Natural killer cell (primary cell): ENCODE data around the gene FOXP1. TPM values are rescaled to one million over a fixed set of nuclear protein-coding genes. Genes with fewer than 3 reads are reported as not detected.

Experiments used
- ATAC-seq, 3 donors: fragments of 150-1000 bp in 2 of 3; fragments of 200-7000 bp in 1 of 3; cut with Tn5 transposase; 1 replicate in 1 of 3; 2 replicates in 2 of 3; pipeline ENCODE4 v1.10.0; 2021; ENCODE audit warnings: mild to moderate bottlenecking in 2 of 3, moderate library complexity in 2 of 3
- DNase-seq, 2 donors: peaks; one replicate each; pipeline versions ENCODE4 v3.0.0 to v3.0.0-alpha.2; 2013 to 2021; ENCODE audit warnings: mixed read lengths in 1 of 2
- H3K27ac ChIP-seq: one replicate; pipeline ENCODE4 v1.5.1; 2013; ENCODE audit warnings: mild to moderate bottlenecking, low read length
- H3K27me3 ChIP-seq: one replicate; pipeline ENCODE4 v1.6.1; 2013; ENCODE audit warnings: low read length; ENCODE audit not compliant: control insufficient read depth, insufficient read depth
- H3K36me3 ChIP-seq: one replicate; pipeline ENCODE4 v1.6.1; 2013; ENCODE audit warnings: low read length; ENCODE audit not compliant: control insufficient read depth, insufficient read depth
- H3K4me1 ChIP-seq: one replicate; pipeline ENCODE4 v1.6.1; 2013; ENCODE audit warnings: low read length; ENCODE audit not compliant: control insufficient read depth, insufficient read depth
- H3K4me3 ChIP-seq: one replicate; pipeline ENCODE4 v1.5.1; 2013; ENCODE audit warnings: low read length
- H3K9me3 ChIP-seq: one replicate; pipeline ENCODE4 v1.6.1; 2013; ENCODE audit warnings: low read length; ENCODE audit not compliant: control insufficient read depth, insufficient read depth
- H3K27ac Mint-ChIP-seq, 2 donors: one replicate each; pipeline ENCODE4 v1.8.0; 2022; ENCODE audit warnings: mild to moderate bottlenecking in 2 of 2, mixed read lengths in 2 of 2, moderate library complexity in 1 of 2
- H3K27me3 Mint-ChIP-seq, 2 donors: one replicate each; pipeline ENCODE4 v1.8.0; 2022; ENCODE audit warnings: low read depth in 2 of 2, mixed read lengths in 2 of 2
- H3K36me3 Mint-ChIP-seq: one replicate; pipeline ENCODE4 v1.8.0; 2022; ENCODE audit warnings: mixed read lengths
- H3K4me1 Mint-ChIP-seq, 2 donors: one replicate each; pipeline ENCODE4 v1.8.0; 2022; ENCODE audit warnings: mixed read lengths in 2 of 2
- H3K4me3 Mint-ChIP-seq: one replicate; pipeline ENCODE4 v1.8.0; 2022; ENCODE audit warnings: mild to moderate bottlenecking, moderate library complexity, mixed read lengths
- H3K9me3 Mint-ChIP-seq, 2 donors: one replicate each; pipeline ENCODE4 v1.8.0; 2022; ENCODE audit warnings: mixed read lengths in 2 of 2
- WGBS: methylation state at CpG from one replicate; pipeline ENCODE4 v1.1.7; 2013; ENCODE audit warnings: missing lambda C conversion rate; ENCODE audit not compliant: insufficient coverage; 5-methylcytosine and 5-hydroxymethylcytosine counted together
- intact Hi-C: fragments of 100-400 bp; cut with micrococcal nuclease; formaldehyde crosslinking; loops from one replicate; pipeline ENCODE4 v1.14.2; 2022
- total RNA-seq, 4 donors: library from RNA; stranded (reverse); fragments of 120-200 nt in 1 of 4; gene quantifications; one replicate each; pipeline versions ENCODE4 v1.2.3 to v1.2.4, GENCODE V29; 2013 to 2022
- TF ChIP-seq, protein P1 (sequence below): fragments of 200-600 bp; IDR thresholded peaks from one replicate; pipeline ENCODE4 v1.8.0; 2022; ENCODE audit warnings: antibody characterized with exemption

The FOXP1 gene
- total RNA-seq, 3 donors from 2014 or later (not counting 1 experiment from before 2014, with no cell fraction given) = 166 to 185 (median 166) TPM

- Mint-ChIP-seq H3K4me1 (peaks cover 17 to 18% of the 10 kb centered on the region in 2 donors), H3K9me3 (no peaks in the 10 kb centered on the region), H3K4me3 (no peak overlapping the region), H3K27ac (no peak overlapping the region), H3K36me3 (no peaks in the 10 kb centered on the region), H3K27me3 (no peaks in the 10 kb centered on the region)
- WGBS = 97% methylated on average over 3 of the region's 3 CpGs
- ATAC-seq = no peak
- Histone ChIP-seq H3K9me3 (no peaks in the 10 kb centered on the region), H3K4me3 (no peak overlapping the region), H3K4me1 (no peaks in the 10 kb centered on the region), H3K27ac (no peak overlapping the region), H3K27me3 (no peaks in the 10 kb centered on the region), H3K36me3 (no peaks in the 10 kb centered on the region)
- intact Hi-C loops = no loop called here
- no peak for DNase-seq
- TF ChIP-seq, protein P1, sequence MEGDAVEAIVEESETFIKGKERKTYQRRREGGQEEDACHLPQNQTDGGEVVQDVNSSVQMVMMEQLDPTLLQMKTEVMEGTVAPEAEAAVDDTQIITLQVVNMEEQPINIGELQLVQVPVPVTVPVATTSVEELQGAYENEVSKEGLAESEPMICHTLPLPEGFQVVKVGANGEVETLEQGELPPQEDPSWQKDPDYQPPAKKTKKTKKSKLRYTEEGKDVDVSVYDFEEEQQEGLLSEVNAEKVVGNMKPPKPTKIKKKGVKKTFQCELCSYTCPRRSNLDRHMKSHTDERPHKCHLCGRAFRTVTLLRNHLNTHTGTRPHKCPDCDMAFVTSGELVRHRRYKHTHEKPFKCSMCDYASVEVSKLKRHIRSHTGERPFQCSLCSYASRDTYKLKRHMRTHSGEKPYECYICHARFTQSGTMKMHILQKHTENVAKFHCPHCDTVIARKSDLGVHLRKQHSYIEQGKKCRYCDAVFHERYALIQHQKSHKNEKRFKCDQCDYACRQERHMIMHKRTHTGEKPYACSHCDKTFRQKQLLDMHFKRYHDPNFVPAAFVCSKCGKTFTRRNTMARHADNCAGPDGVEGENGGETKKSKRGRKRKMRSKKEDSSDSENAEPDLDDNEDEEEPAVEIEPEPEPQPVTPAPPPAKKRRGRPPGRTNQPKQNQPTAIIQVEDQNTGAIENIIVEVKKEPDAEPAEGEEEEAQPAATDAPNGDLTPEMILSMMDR = no peak
These were observed 203.4 kb downstream of the FOXP1 start for GRCh38 chr3:71380096-71380495.

- ATAC-seq (no peak), DNase-seq (no peak)
- no peak overlapping the region for H3K27ac Mint-ChIP-seq
- H3K4me3 ChIP-seq = no peak overlapping the region
- no peak overlapping the region for H3K4me3 Mint-ChIP-seq
- peaks cover 5 to 7% of the 10 kb centered on the region in 2 donors for H3K4me1 Mint-ChIP-seq
- no peaks in the 10 kb centered on the region for H3K27me3 ChIP-seq
- no peaks in the 10 kb centered on the region for H3K27me3 Mint-ChIP-seq
- no peak overlapping the region for H3K27ac ChIP-seq
- no peaks in the 10 kb centered on the region for H3K9me3 ChIP-seq
- no peaks in the 10 kb centered on the region for H3K9me3 Mint-ChIP-seq
- H3K36me3 Mint-ChIP-seq = no peaks in the 10 kb centered on the region
- no CpG with 5 or more reads among the region's 1 CpG for WGBS
- H3K4me1 ChIP-seq = no peaks in the 10 kb centered on the region
- intact Hi-C loops = no loop called here
- TF ChIP-seq, protein P1 = no peak
- H3K36me3 ChIP-seq = no peaks in the 10 kb centered on the region
These were observed 205.0 kb downstream of the FOXP1 start for GRCh38 chr3:71378509-71378908.

- H3K27me3 ChIP-seq = no peaks in the 10 kb centered on the region
- no peak overlapping the region for H3K4me3 ChIP-seq
- no peaks in the 10 kb centered on the region for H3K9me3 Mint-ChIP-seq
- intact Hi-C loops = no loop called here
- no peaks in the 10 kb centered on the region for H3K4me1 ChIP-seq
- ATAC-seq (no peak), DNase-seq (no peak)
- no peaks in the 10 kb centered on the region for H3K36me3 Mint-ChIP-seq
- H3K27me3 Mint-ChIP-seq = no peaks in the 10 kb centered on the region
- no peak overlapping the region for H3K27ac ChIP-seq
- H3K9me3 ChIP-seq = no peaks in the 10 kb centered on the region
- no peaks in the 10 kb centered on the region for H3K36me3 ChIP-seq
- TF ChIP-seq, protein P1 = no peak
- H3K4me3 Mint-ChIP-seq = no peak overlapping the region
- 67% methylated on average over 2 of the region's 4 CpGs for WGBS
- H3K4me1 Mint-ChIP-seq = peaks cover 6 to 7% of the 10 kb centered on the region in 2 donors
- H3K27ac Mint-ChIP-seq = no peak overlapping the region
These were observed 206.6 kb downstream of the FOXP1 start for GRCh38 chr3:71376911-71377310.

GRCh38 chr3:71376503-71376902 is 207.0 kb downstream of the FOXP1 start:
- no peaks in the 10 kb centered on the region for H3K9me3 Mint-ChIP-seq
- no peak overlapping the region for H3K27ac Mint-ChIP-seq
- TF ChIP-seq, protein P1 = no peak
- DNase-seq (no peak), ATAC-seq (no peak)
- Histone ChIP-seq H3K4me1 (no peaks in the 10 kb centered on the region), H3K27ac (peak overlapping the region; percentile 52), H3K9me3 (no peaks in the 10 kb centered on the region), H3K4me3 (no peak overlapping the region), H3K36me3 (no peaks in the 10 kb centered on the region), H3K27me3 (no peaks in the 10 kb centered on the region)
- H3K4me1 Mint-ChIP-seq = peaks cover 6 to 7% of the 10 kb centered on the region in 2 donors
- intact Hi-C loops = no loop called here
- H3K4me3 Mint-ChIP-seq = no peak overlapping the region
- 78% methylated on average over 3 of the region's 5 CpGs for WGBS
- no peaks in the 10 kb centered on the region for H3K27me3 Mint-ChIP-seq
- no peaks in the 10 kb centered on the region for H3K36me3 Mint-ChIP-seq
